H9 (cell line): ENCODE measurements around the gene GLRA3. TPM values are rescaled to one million over a fixed set of nuclear protein-coding genes. Genes with fewer than 3 reads are reported as not detected.

ENCODE experiments used
- DNase-seq: peaks from one replicate; pipeline ENCODE4 v3.0.0-alpha.2; 2017
- H2AFZ ChIP-seq: one replicate; pipeline ENCODE4 v1.6.1; 2013; ENCODE audit warnings: mild to moderate bottlenecking, low read length, control low read depth, moderate library complexity
- H2AK5ac ChIP-seq: 2 replicates; pipeline ENCODE4 v1.6.1; 2013; ENCODE audit warnings: low read length, control low read depth, mixed read lengths; ENCODE audit not compliant: insufficient read length
- H2BK120ac ChIP-seq: one replicate; pipeline ENCODE4 v1.6.1; 2013; ENCODE audit warnings: low read depth, mild to moderate bottlenecking, low read length, control low read depth, inconsistent platforms; ENCODE audit not compliant: poor library complexity, severe bottlenecking
- H2BK12ac ChIP-seq: 2 replicates; pipeline ENCODE4 v1.6.1; 2013; ENCODE audit warnings: low read length, control low read depth, mixed read lengths, low read depth; ENCODE audit not compliant: insufficient read length
- H2BK15ac ChIP-seq: 2 replicates; pipeline ENCODE4 v1.6.1; 2013; ENCODE audit warnings: low read depth, low read length, control low read depth
- H2BK20ac ChIP-seq: one replicate; pipeline ENCODE4 v1.6.1; 2013; ENCODE audit warnings: low read depth, mild to moderate bottlenecking, low read length, control low read depth, inconsistent platforms; ENCODE audit not compliant: poor library complexity, severe bottlenecking
- H2BK5ac ChIP-seq: 2 replicates; pipeline ENCODE4 v1.6.1; 2013; ENCODE audit warnings: low read length, control low read depth, mixed read lengths; ENCODE audit not compliant: insufficient read length
- H3K14ac ChIP-seq: 2 replicates; pipeline ENCODE4 v1.6.1; 2013; ENCODE audit warnings: low read length, control low read depth; ENCODE audit not compliant: insufficient read depth
- H3K18ac ChIP-seq: 2 replicates; pipeline ENCODE4 v1.6.1; 2013; ENCODE audit warnings: low read depth, mild to moderate bottlenecking, mixed read lengths, low read length, control low read depth; ENCODE audit not compliant: insufficient read length
- H3K23ac ChIP-seq: 2 replicates; pipeline ENCODE4 v1.6.1; 2013; ENCODE audit warnings: low read length, control low read depth, mixed read lengths, low read depth; ENCODE audit not compliant: insufficient read length
- H3K23me2 ChIP-seq: 2 replicates; pipeline ENCODE4 v1.6.1; 2013; ENCODE audit warnings: low read depth, mild to moderate bottlenecking, mixed read lengths, low read length, control low read depth; ENCODE audit not compliant: insufficient read length, poor library complexity, severe bottlenecking
- H3K27ac ChIP-seq: 2 replicates; pipeline ENCODE4 v1.5.1; 2013; ENCODE audit warnings: low read length, control low read depth, mixed read lengths, low read depth; ENCODE audit not compliant: insufficient read length
- H3K27me3 ChIP-seq: 2 replicates; pipeline ENCODE4 v1.6.1; 2013; ENCODE audit warnings: low read length, control low read depth, inconsistent platforms; ENCODE audit not compliant: insufficient read depth
- H3K4ac ChIP-seq: 2 replicates; pipeline ENCODE4 v1.6.1; 2013; ENCODE audit warnings: low read depth, mild to moderate bottlenecking, control low read depth, inconsistent platforms, low read length, moderate library complexity
- H3K4me1 ChIP-seq: 2 replicates; pipeline ENCODE4 v1.6.1; 2013; ENCODE audit warnings: low read length, control low read depth, inconsistent platforms; ENCODE audit not compliant: insufficient read depth
- H3K4me2 ChIP-seq: 2 replicates; pipeline ENCODE4 v1.6.1; 2013; ENCODE audit warnings: low read length, control low read depth, mixed read lengths; ENCODE audit not compliant: insufficient read length, insufficient read depth
- H3K56ac ChIP-seq: 2 replicates; pipeline ENCODE4 v1.6.1; 2013; ENCODE audit warnings: low read depth, mild to moderate bottlenecking, mixed read lengths, low read length, control low read depth; ENCODE audit not compliant: insufficient read length
- H3K79me1 ChIP-seq: 2 replicates; pipeline ENCODE4 v1.6.1; 2013; ENCODE audit warnings: low read depth, mild to moderate bottlenecking, moderate library complexity, low read length, control low read depth, inconsistent platforms; ENCODE audit not compliant: insufficient read depth, poor library complexity, severe bottlenecking
- H3K79me2 ChIP-seq: 2 replicates; pipeline ENCODE4 v1.6.1; 2013; ENCODE audit warnings: low read length, control low read depth, inconsistent platforms; ENCODE audit not compliant: insufficient read depth
- H3K9ac ChIP-seq: 2 replicates; pipeline ENCODE4 v1.6.1; 2013; ENCODE audit warnings: low read length, control low read depth, mixed read lengths; ENCODE audit not compliant: insufficient read length; ENCODE audit errors: extremely low read depth
- H3K9me3 ChIP-seq: one replicate; pipeline ENCODE4 v1.6.1; 2013; ENCODE audit warnings: low read depth, low read length, inconsistent platforms; ENCODE audit not compliant: control insufficient read depth
- H3T11ph ChIP-seq: one replicate; pipeline ENCODE4 v1.6.1; 2013; ENCODE audit warnings: mild to moderate bottlenecking, low read length, control low read depth, inconsistent platforms
- H4K20me1 ChIP-seq: one replicate; pipeline ENCODE4 v1.6.1; 2013; ENCODE audit not compliant: control insufficient read depth, insufficient read length, insufficient read depth
- H4K5ac ChIP-seq: 2 replicates; pipeline ENCODE4 v1.6.1; 2013; ENCODE audit warnings: low read depth, mild to moderate bottlenecking, mixed read lengths, low read length, control low read depth; ENCODE audit not compliant: insufficient read length
- H4K8ac ChIP-seq: replicated peaks from 2 replicates; pipeline ENCODE4 v1.6.1; 2013; ENCODE audit warnings: low read length, control low read depth, mixed read lengths, low read depth; ENCODE audit not compliant: insufficient read length
- H4K91ac ChIP-seq: 2 replicates; pipeline ENCODE4 v1.6.1; 2013; ENCODE audit warnings: low read depth, mild to moderate bottlenecking, moderate library complexity, mixed read lengths, low read length, control low read depth; ENCODE audit not compliant: insufficient read length
- H3K27ac Mint-ChIP-seq, 3 experiments: 2 replicates in 2 of 3; 3 replicates in 1 of 3; pipeline ENCODE4 v1.8.0; 2020 to 2021; ENCODE audit warnings: mixed read lengths in 3 of 3, mild to moderate bottlenecking in 1 of 3, moderate library complexity in 1 of 3
- H3K27me3 Mint-ChIP-seq: 2 replicates; pipeline ENCODE4 v1.8.0; 2021; ENCODE audit warnings: low read depth, mild to moderate bottlenecking, moderate library complexity, mixed read lengths
- H3K36me3 Mint-ChIP-seq, 3 experiments: 2 replicates in 2 of 3; 3 replicates in 1 of 3; pipeline ENCODE4 v1.8.0; 2020 to 2021; ENCODE audit warnings: low read depth in 3 of 3, mixed read lengths in 3 of 3; ENCODE audit not compliant: insufficient read depth in 1 of 3
- H3K4me1 Mint-ChIP-seq, 2 experiments: 2 replicates each; pipeline ENCODE4 v1.8.0; 2020; ENCODE audit warnings: mixed read lengths in 2 of 2
- H3K4me3 Mint-ChIP-seq, 2 experiments: 2 replicates in 1 of 2; 3 replicates in 1 of 2; pipeline ENCODE4 v1.8.0; 2020 to 2021; ENCODE audit warnings: mild to moderate bottlenecking in 2 of 2, mixed read lengths in 2 of 2, moderate library complexity in 1 of 2
- H3K9me3 Mint-ChIP-seq, 2 experiments: 2 replicates in 1 of 2; 3 replicates in 1 of 2; pipeline ENCODE4 v1.8.0; 2020; ENCODE audit warnings: mild to moderate bottlenecking in 2 of 2, mixed read lengths in 2 of 2, moderate library complexity in 1 of 2
- WGBS: extraction: QIAGEN DNeasy Blood & Tissue Kit; methylation state at CpG from one replicate; pipeline ENCODE4 v1.1.7; 2013; ENCODE audit warnings: missing lambda C conversion rate, low lambda C conversion rate, mixed read lengths; ENCODE audit not compliant: insufficient read length; ENCODE audit errors: extremely low coverage; 5-methylcytosine and 5-hydroxymethylcytosine counted together
- total RNA-seq: library from RNA; stranded (reverse); gene quantifications from 2 replicates; pipeline ENCODE4 v1.2.1, GENCODE V29; 2021
- TF ChIP-seq, protein P1 (sequence below): fragments of 200-600 bp; sonication (generic); conservative IDR thresholded peaks from 3 replicates; pipeline ENCODE4 v1.8.0; 2021; ENCODE audit warnings: antibody characterized with exemption, mild to moderate bottlenecking

Gene GLRA3
- total RNA-seq, 1 experiment from 2014 or later, result 0.09 TPM

DNA sequence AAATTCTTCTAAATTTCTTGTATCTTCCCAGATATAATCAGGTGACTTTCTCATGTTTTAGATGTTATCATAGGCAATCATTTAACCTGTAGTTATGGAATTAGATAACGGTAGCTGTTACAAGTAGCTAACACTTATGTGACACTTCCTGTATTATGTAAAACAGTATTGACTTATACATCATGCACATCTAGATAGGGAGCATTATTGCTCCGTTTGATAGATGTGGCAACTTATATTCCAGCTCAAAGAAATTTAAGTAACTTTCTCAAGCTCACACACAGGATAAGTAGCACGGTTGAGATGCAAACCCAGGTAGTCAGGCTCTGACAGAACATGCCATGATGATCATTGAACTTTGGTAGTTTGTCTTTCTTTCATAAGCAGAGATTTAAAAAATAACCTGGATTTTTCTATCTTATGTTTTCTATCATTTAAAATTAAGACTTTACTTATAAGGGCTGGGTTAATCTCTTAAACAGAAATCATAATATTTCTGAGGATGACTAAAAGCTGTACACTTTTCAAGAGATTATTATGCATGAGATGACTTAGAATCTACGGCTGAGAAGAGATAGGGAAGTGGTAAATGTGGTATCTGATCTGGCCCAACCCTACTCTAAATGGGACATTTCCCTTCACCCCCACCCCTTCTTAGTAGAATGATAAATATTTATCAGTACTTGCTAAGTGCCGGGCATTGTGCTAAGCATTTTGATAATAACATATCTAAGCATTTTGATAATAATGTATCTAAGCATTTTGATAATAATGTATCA is 237.6 kb downstream of the GLRA3 start:
- Histone ChIP-seq H3K79me2 (no peaks in the 10 kb centered on the region), H2AFZ (no peak overlapping the region), H2BK5ac (no peak overlapping the region), H3K27me3 (no peaks in the 10 kb centered on the region), H3T11ph (no peak overlapping the region), H4K91ac (no peak overlapping the region), H2BK15ac (no peak overlapping the region), H2AK5ac (no peak overlapping the region), H2BK120ac (no peak overlapping the region), H2BK12ac (no peak overlapping the region), H3K9ac (no peak overlapping the region), H3K4me1 (no peaks in the 10 kb centered on the region), H3K27ac (no peak overlapping the region), H4K8ac (no peak overlapping the region), H3K79me1 (no peaks in the 10 kb centered on the region), H3K56ac (no peak overlapping the region), H3K18ac (no peak overlapping the region), H3K23me2 (no peaks in the 10 kb centered on the region), H2BK20ac (no peak overlapping the region), H3K9me3 (no peaks in the 10 kb centered on the region), H3K14ac (no peak overlapping the region), H4K5ac (no peak overlapping the region), H3K4ac (no peak overlapping the region), H3K23ac (no peak overlapping the region), H4K20me1 (no peaks in the 10 kb centered on the region), H3K4me2 (no peak overlapping the region)
- peaks cover 10 to 14% of the 10 kb centered on the region in 2 experiments; a peak in 2 of 5 replicates for H3K9me3 Mint-ChIP-seq
- DNase-seq, result no peak
- TF ChIP-seq, protein P1, sequence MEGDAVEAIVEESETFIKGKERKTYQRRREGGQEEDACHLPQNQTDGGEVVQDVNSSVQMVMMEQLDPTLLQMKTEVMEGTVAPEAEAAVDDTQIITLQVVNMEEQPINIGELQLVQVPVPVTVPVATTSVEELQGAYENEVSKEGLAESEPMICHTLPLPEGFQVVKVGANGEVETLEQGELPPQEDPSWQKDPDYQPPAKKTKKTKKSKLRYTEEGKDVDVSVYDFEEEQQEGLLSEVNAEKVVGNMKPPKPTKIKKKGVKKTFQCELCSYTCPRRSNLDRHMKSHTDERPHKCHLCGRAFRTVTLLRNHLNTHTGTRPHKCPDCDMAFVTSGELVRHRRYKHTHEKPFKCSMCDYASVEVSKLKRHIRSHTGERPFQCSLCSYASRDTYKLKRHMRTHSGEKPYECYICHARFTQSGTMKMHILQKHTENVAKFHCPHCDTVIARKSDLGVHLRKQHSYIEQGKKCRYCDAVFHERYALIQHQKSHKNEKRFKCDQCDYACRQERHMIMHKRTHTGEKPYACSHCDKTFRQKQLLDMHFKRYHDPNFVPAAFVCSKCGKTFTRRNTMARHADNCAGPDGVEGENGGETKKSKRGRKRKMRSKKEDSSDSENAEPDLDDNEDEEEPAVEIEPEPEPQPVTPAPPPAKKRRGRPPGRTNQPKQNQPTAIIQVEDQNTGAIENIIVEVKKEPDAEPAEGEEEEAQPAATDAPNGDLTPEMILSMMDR, result no peak
- H3K36me3 Mint-ChIP-seq, result peaks cover 2 to 16% (median 2%) of the 10 kb centered on the region in 3 experiments; a peak in 4 of 7 replicates
- H3K27me3 Mint-ChIP-seq, result no peaks in the 10 kb centered on the region
- no CpG with 5 or more reads among the region's 5 CpGs for WGBS
- no peak overlapping the region for H3K4me3 Mint-ChIP-seq
- no peak overlapping the region; a peak in 1 of 7 replicates for H3K27ac Mint-ChIP-seq
- H3K4me1 Mint-ChIP-seq, result peaks cover 16 to 18% of the 10 kb centered on the region in 2 experiments
